ENCODE measurements around the gene AKR1E2. TPM values are rescaled to one million over a fixed set of nuclear protein-coding genes. Genes with fewer than 3 reads are reported as not detected.

Gene AKR1E2
- total RNA-seq, 1 donor from 2014 or later: 1.4 TPM

GRCh38 chr10:4819707-4820106 is 6.3 kb upstream of the AKR1E2 start:
- Histone ChIP-seq H3K36me3 (ENCODE audit: insufficient read depth, low read length) (no peaks in the 10 kb centered on the region), H3K9me3 (ENCODE audit: insufficient read depth, low read depth, low read length) (no peaks in the 10 kb centered on the region), H3K4me1 (ENCODE audit: insufficient read depth, low read length) (no peaks in the 10 kb centered on the region), H3K4me3 (ENCODE audit: insufficient read depth, low read depth, low read length) (no peak overlapping the region), H3K79me2 (ENCODE audit: insufficient read depth, low read length) (no peaks in the 10 kb centered on the region), H3K27ac (ENCODE audit: low read depth, low read length) (no peak overlapping the region), H3K9ac (ENCODE audit: low read length) (no peak overlapping the region), H4K20me1 (ENCODE audit: insufficient read depth, low read length) (no peaks in the 10 kb centered on the region), H3K4me2 (ENCODE audit: low read length) (no peak overlapping the region), H3K27me3 (ENCODE audit: insufficient read depth, low read length) (no peaks in the 10 kb centered on the region), H2AFZ (ENCODE audit: low read depth, low read length) (no peak overlapping the region)
- Mint-ChIP-seq H3K36me3 (ENCODE audit: low read depth, unreplicated experiment) (no peaks in the 10 kb centered on the region), H3K4me3 (ENCODE audit: unreplicated experiment) (no peak overlapping the region), H3K9me3 (ENCODE audit: unreplicated experiment) (peaks cover 15% of the 10 kb centered on the region), H3K27ac (ENCODE audit: unreplicated experiment) (no peak overlapping the region), H3K4me1 (ENCODE audit: low read depth, unreplicated experiment) (no peaks in the 10 kb centered on the region), H3K27me3 (ENCODE audit: low read depth, unreplicated experiment) (peaks cover 2% of the 10 kb centered on the region)
- DNase-seq (ENCODE audit: low read depth): no peak
- no peak for FAIRE-seq
- no peak for TF ChIP-seq EZH2 (IDR thresholded peaks at IDR 0.05; ENCODE audit: insufficient read depth, low read length)

- no peaks in the 10 kb centered on the region for H3K9me3 ChIP-seq (ENCODE audit: insufficient read depth, low read depth, low read length)
- Mint-ChIP-seq H3K27ac (ENCODE audit: unreplicated experiment) (no peak overlapping the region), H3K4me3 (ENCODE audit: unreplicated experiment) (no peak overlapping the region), H3K36me3 (ENCODE audit: low read depth, unreplicated experiment) (no peaks in the 10 kb centered on the region), H3K9me3 (ENCODE audit: unreplicated experiment) (peaks cover 16% of the 10 kb centered on the region), H3K27me3 (ENCODE audit: low read depth, unreplicated experiment) (peaks cover 4% of the 10 kb centered on the region), H3K4me1 (ENCODE audit: low read depth, unreplicated experiment) (no peaks in the 10 kb centered on the region)
- no peak overlapping the region for H3K27ac ChIP-seq (ENCODE audit: low read depth, low read length)
- H3K36me3 ChIP-seq (ENCODE audit: insufficient read depth, low read length): no peaks in the 10 kb centered on the region
- H3K4me2 ChIP-seq (ENCODE audit: low read length): no peak overlapping the region
- no peaks in the 10 kb centered on the region for H3K4me1 ChIP-seq (ENCODE audit: insufficient read depth, low read length)
- DNase-seq (ENCODE audit: low read depth) (peak; percentile 17), FAIRE-seq (no peak)
- H3K4me3 ChIP-seq (ENCODE audit: insufficient read depth, low read depth, low read length): no peak overlapping the region
- TF ChIP-seq EZH2 (IDR thresholded peaks at IDR 0.05; ENCODE audit: insufficient read depth, low read length) (no peak), CTCF (IDR thresholded peaks at IDR 0.05; ENCODE audit: insufficient read depth, low read depth, low read length) (no peak)
- H3K9ac ChIP-seq (ENCODE audit: low read length): no peak overlapping the region
- no peak overlapping the region for H2AFZ ChIP-seq (ENCODE audit: low read depth, low read length)
- H4K20me1 ChIP-seq (ENCODE audit: insufficient read depth, low read length): no peaks in the 10 kb centered on the region
- no peaks in the 10 kb centered on the region for H3K79me2 ChIP-seq (ENCODE audit: insufficient read depth, low read length)
- no peaks in the 10 kb centered on the region for H3K27me3 ChIP-seq (ENCODE audit: insufficient read depth, low read length)
Measured at GRCh38 chr10:4820804-4821401, 5.1 kb upstream of the AKR1E2 start.

GRCh38 chr10:4822208-4822607 is 3.8 kb upstream of the AKR1E2 start:
- no peak for TF ChIP-seq EZH2 (IDR thresholded peaks at IDR 0.05; ENCODE audit: insufficient read depth, low read length)
- no peak for TF ChIP-seq CTCF (IDR thresholded peaks at IDR 0.05; ENCODE audit: insufficient read depth, low read depth, low read length)
- Histone ChIP-seq H4K20me1 (ENCODE audit: insufficient read depth, low read length) (no peaks in the 10 kb centered on the region), H2AFZ (ENCODE audit: low read depth, low read length) (no peak overlapping the region), H3K27ac (ENCODE audit: low read depth, low read length) (no peak overlapping the region), H3K79me2 (ENCODE audit: insufficient read depth, low read length) (no peaks in the 10 kb centered on the region), H3K9ac (ENCODE audit: low read length) (no peak overlapping the region), H3K36me3 (ENCODE audit: insufficient read depth, low read length) (no peaks in the 10 kb centered on the region), H3K4me3 (ENCODE audit: insufficient read depth, low read depth, low read length) (no peak overlapping the region), H3K4me1 (ENCODE audit: insufficient read depth, low read length) (peaks cover 4% of the 10 kb centered on the region), H3K9me3 (ENCODE audit: insufficient read depth, low read depth, low read length) (no peaks in the 10 kb centered on the region), H3K4me2 (ENCODE audit: low read length) (no peak overlapping the region), H3K27me3 (ENCODE audit: insufficient read depth, low read length) (no peaks in the 10 kb centered on the region)
- H3K4me3 Mint-ChIP-seq (ENCODE audit: unreplicated experiment): no peak overlapping the region
- peaks cover 5% of the 10 kb centered on the region for H3K27me3 Mint-ChIP-seq (ENCODE audit: low read depth, unreplicated experiment)
- H3K27ac Mint-ChIP-seq (ENCODE audit: unreplicated experiment): no peak overlapping the region
- H3K4me1 Mint-ChIP-seq (ENCODE audit: low read depth, unreplicated experiment): no peaks in the 10 kb centered on the region
- no peak for DNase-seq (ENCODE audit: low read depth)
- no peak for FAIRE-seq
- H3K9me3 Mint-ChIP-seq (ENCODE audit: unreplicated experiment): peaks cover 17% of the 10 kb centered on the region
- H3K36me3 Mint-ChIP-seq (ENCODE audit: low read depth, unreplicated experiment): no peaks in the 10 kb centered on the region
